Fibroblast of skin of abdomen (primary cell): ENCODE measurements around the gene EN2.

Experiments
- DNase-seq: peaks from one replicate; pipeline ENCODE4 v3.0.0-alpha.2; 2013

Gene EN2

GRCh38 chr7:155487509-155488482, 29.9 kb downstream of the EN2 start:
- DNase-seq: no peak

- DNase-seq: no peak
Measured at GRCh38 chr7:155488483-155489127, 30.7 kb downstream of the EN2 start.

GRCh38 chr7:155489158-155489840, 31.4 kb downstream of the EN2 start:
- DNase-seq: no peak

GRCh38 chr7:155489862-155490696, 32.1 kb downstream of the EN2 start:
- DNase-seq: no peak

- DNase-seq: no peak
Measured at GRCh38 chr7:155490697-155491628, 33.0 kb downstream of the EN2 start.

GRCh38 chr7:155491812-155492211, 33.9 kb downstream of the EN2 start:
- no peak for DNase-seq

- no peak for DNase-seq
Measured at GRCh38 chr7:155493744-155494538, 36.0 kb downstream of the EN2 start.

- DNase-seq: no peak
Measured at GRCh38 chr7:155494551-155494950, 36.6 kb downstream of the EN2 start.

- no peak for DNase-seq
Measured at GRCh38 chr7:155495440-155496248, 37.7 kb downstream of the EN2 start.

- DNase-seq: no peak
Measured at GRCh38 chr7:155496267-155497005, 38.5 kb downstream of the EN2 start.

GRCh38 chr7:155497149-155497901, 39.4 kb downstream of the EN2 start:
- no peak for DNase-seq

GRCh38 chr7:155505422-155505793, 47.5 kb downstream of the EN2 start:
- DNase-seq: no peak

GRCh38 chr7:155506854-155507337, 49.0 kb downstream of the EN2 start:
- no peak for DNase-seq

- DNase-seq: no peak
Measured at GRCh38 chr7:155507576-155507975, 49.6 kb downstream of the EN2 start.

GRCh38 chr7:155508376-155509358, 50.7 kb downstream of the EN2 start:
- DNase-seq: no peak

- no peak for DNase-seq
Measured at GRCh38 chr7:155509359-155509724, 51.4 kb downstream of the EN2 start.
